ENCODE data around the gene AP5S1. TPM values are rescaled to one million over a fixed set of nuclear protein-coding genes. Genes with fewer than 3 reads are reported as not detected.
"Not testable (repeated sequence)": the region's sequence is repeated elsewhere in the genome, so short reads cannot be mapped to it uniquely, and the experiment has no call there.

Gene AP5S1
- total RNA-seq, 1 donor from 2014 or later = 11.1 TPM

GRCh38 chr20:3836132-3836531, 15.8 kb downstream of the AP5S1 start:
- no peaks in the 10 kb centered on the region for H3K27me3 ChIP-seq (ENCODE audit: low read depth)
- peaks cover 10% of the 10 kb centered on the region for H3K4me1 ChIP-seq
- no peak overlapping the region for H3K27ac ChIP-seq
- no peak for TF ChIP-seq CTCF (IDR thresholded peaks at IDR 0.05)
- intact Hi-C loops (cut with DNase I) = no loop called here
- no peaks in the 10 kb centered on the region for H3K36me3 ChIP-seq
- no peak for ATAC-seq
- H3K9me3 ChIP-seq = no peaks in the 10 kb centered on the region
- no peak overlapping the region for H3K4me3 ChIP-seq
- DNase-seq = no peak

GRCh38 chr20:3839328-3839727, 19.0 kb downstream of the AP5S1 start:
- Histone ChIP-seq H3K27me3 (ENCODE audit: low read depth) (no peaks in the 10 kb centered on the region), H3K27ac (no peak overlapping the region), H3K36me3 (no peaks in the 10 kb centered on the region), H3K4me1 (peaks cover 10% of the 10 kb centered on the region), H3K9me3 (no peaks in the 10 kb centered on the region), H3K4me3 (no peak overlapping the region)
- intact Hi-C loops (cut with DNase I) = no loop called here
- no peak for TF ChIP-seq CTCF (IDR thresholded peaks at IDR 0.05)
- DNase-seq = no peak
- peak in 1 of 2 donors; percentile 47 for ATAC-seq

- H3K36me3 ChIP-seq; H3K4me3 ChIP-seq; ATAC-seq; H3K27ac ChIP-seq; H3K9me3 ChIP-seq; DNase-seq; intact Hi-C loops (cut with DNase I); H3K27me3 ChIP-seq (ENCODE audit: low read depth): not testable (repeated sequence)
- peaks cover 10% of the 10 kb centered on the region for H3K4me1 ChIP-seq
Observed at GRCh38 chr20:3840201-3840600, 19.9 kb downstream of the AP5S1 start.

- Histone ChIP-seq H3K36me3 (no peaks in the 10 kb centered on the region), H3K9me3 (no peaks in the 10 kb centered on the region), H3K4me1 (peaks cover 21% of the 10 kb centered on the region), H3K4me3 (no peak overlapping the region), H3K27ac (no peak overlapping the region), H3K27me3 (ENCODE audit: low read depth) (no peaks in the 10 kb centered on the region)
- ATAC-seq = no peak
- intact Hi-C loops (cut with DNase I) = no loop called here
- no peak for TF ChIP-seq CTCF (IDR thresholded peaks at IDR 0.05)
- no peak for DNase-seq
Observed at GRCh38 chr20:3842348-3842930, 22.1 kb downstream of the AP5S1 start.

- DNase-seq (no peak), ATAC-seq (no peak)
- Histone ChIP-seq H3K27me3 (ENCODE audit: low read depth) (no peaks in the 10 kb centered on the region), H3K27ac (no peak overlapping the region), H3K4me1 (peaks cover 29% of the 10 kb centered on the region), H3K36me3 (no peaks in the 10 kb centered on the region), H3K9me3 (no peaks in the 10 kb centered on the region), H3K4me3 (no peak overlapping the region)
- no peak for TF ChIP-seq CTCF (IDR thresholded peaks at IDR 0.05)
- intact Hi-C loops (cut with DNase I) = no loop called here
Observed at GRCh38 chr20:3843490-3843889, 23.1 kb downstream of the AP5S1 start.

GRCh38 chr20:3843990-3844619, 23.8 kb downstream of the AP5S1 start:
- intact Hi-C loops (cut with DNase I); H3K9me3 ChIP-seq; ATAC-seq; H3K27ac ChIP-seq; DNase-seq; H3K4me3 ChIP-seq; H3K27me3 ChIP-seq (ENCODE audit: low read depth); H3K36me3 ChIP-seq: not testable (repeated sequence)
- peaks cover 26% of the 10 kb centered on the region for H3K4me1 ChIP-seq

Data from lower lobe of right lung (tissue), 2 donors.